ENCODE data around the gene SAMD9.

- TF ChIP-seq CTCF (IDR thresholded peaks at IDR 0.05) (no peak), ZFX (IDR thresholded peaks at IDR 0.05; ENCODE audit: borderline replicate concordance) (no peak)
Observed at GRCh38 chr7:93062599-93062998, 55.2 kb downstream of the SAMD9 start.

Measured in 22Rv1 (cell line).